Neural cell (in vitro differentiated cells): ENCODE measurements around the gene HAUS3.

Experiments
- EP300 ChIP-seq: fragments of 450-650 bp; conservative IDR thresholded peaks from 2 replicates; pipeline ENCODE4 v1.6.1; 2014; ENCODE audit warnings: antibody characterized with exemption, mild to moderate bottlenecking, moderate library complexity; ENCODE audit not compliant: poor library complexity, severe bottlenecking
- TAF1 ChIP-seq: IDR thresholded peaks from 2 replicates; pipeline ENCODE4 v1.6.1; 2012; ENCODE audit warnings: low read depth
- TF ChIP-seq, protein P1 (sequence below): fragments of 450-650 bp; IDR thresholded peaks from 2 replicates; pipeline ENCODE4 v1.5.1; 2014; ENCODE audit warnings: antibody characterized with exemption, mild to moderate bottlenecking, moderate library complexity; ENCODE audit not compliant: poor library complexity, severe bottlenecking

DNA sequence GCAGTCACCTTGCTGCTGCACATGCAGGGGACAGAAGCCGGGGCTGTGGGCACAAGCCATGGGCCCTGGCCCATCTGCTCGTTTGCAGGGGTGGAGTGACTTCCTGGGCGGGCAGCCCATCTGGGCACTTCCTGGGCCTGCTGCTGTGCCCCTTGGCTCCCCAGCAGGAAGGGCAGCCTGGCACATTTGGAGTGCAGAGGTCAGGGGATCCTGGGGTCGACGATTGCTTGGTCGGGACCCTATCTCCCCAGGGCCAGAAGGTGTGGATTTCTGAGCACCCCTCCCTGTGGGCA lies 30.9 kb upstream of the HAUS3 start:
- TF ChIP-seq TAF1 (no peak), EP300 (no peak)
- TF ChIP-seq, protein P1, sequence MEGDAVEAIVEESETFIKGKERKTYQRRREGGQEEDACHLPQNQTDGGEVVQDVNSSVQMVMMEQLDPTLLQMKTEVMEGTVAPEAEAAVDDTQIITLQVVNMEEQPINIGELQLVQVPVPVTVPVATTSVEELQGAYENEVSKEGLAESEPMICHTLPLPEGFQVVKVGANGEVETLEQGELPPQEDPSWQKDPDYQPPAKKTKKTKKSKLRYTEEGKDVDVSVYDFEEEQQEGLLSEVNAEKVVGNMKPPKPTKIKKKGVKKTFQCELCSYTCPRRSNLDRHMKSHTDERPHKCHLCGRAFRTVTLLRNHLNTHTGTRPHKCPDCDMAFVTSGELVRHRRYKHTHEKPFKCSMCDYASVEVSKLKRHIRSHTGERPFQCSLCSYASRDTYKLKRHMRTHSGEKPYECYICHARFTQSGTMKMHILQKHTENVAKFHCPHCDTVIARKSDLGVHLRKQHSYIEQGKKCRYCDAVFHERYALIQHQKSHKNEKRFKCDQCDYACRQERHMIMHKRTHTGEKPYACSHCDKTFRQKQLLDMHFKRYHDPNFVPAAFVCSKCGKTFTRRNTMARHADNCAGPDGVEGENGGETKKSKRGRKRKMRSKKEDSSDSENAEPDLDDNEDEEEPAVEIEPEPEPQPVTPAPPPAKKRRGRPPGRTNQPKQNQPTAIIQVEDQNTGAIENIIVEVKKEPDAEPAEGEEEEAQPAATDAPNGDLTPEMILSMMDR: no peak
